SK-N-SH (cell line): ENCODE results near the gene CRYGC. TPM values are rescaled to one million over a fixed set of nuclear protein-coding genes. Genes with fewer than 3 reads are reported as not detected.
A peak's percentile ranks its signal among the peaks of the same experiment; 100 is the strongest.

Experiments
- CTCF ChIA-PET: fragments of 300-600, 350-600 bp; formaldehyde crosslinking; extraction: SDS; loops from one replicate; lab custom pipeline; 2021; lab: Yijun Ruan, JAX
- POLR2A ChIA-PET: fragments of 350-600 bp; sonication (Branson Sonifier 250); formaldehyde crosslinking; extraction: SDS; loops from one replicate; lab custom pipeline; 2020; ENCODE audit warnings: antibody characterized with exemption, inconsistent platforms; lab: Yijun Ruan, JAX
- DNase-seq: peaks from one replicate; pipeline ENCODE4 v3.0.0; 2012
- H2AFZ ChIP-seq: fragments of 200-600 bp; sonication (generic); 2 replicates; pipeline ENCODE4 v1.8.1; 2016; ENCODE audit warnings: antibody characterized with exemption, mild to moderate bottlenecking, low read depth
- H3F3A ChIP-seq: fragments of 200-600 bp; sonication (generic); replicated peaks from 2 replicates; pipeline ENCODE3; 2016; ENCODE audit warnings: antibody characterized with exemption, mild to moderate bottlenecking; ENCODE audit not compliant: insufficient read depth
- H3K27ac ChIP-seq, 2 experiments: fragments of 200-500 bp in 1 of 2; fragments of 200-600 bp in 1 of 2; sonication (Bioruptor generic) in 1 of 2; sonication (generic), shearing (Covaris generic) in 1 of 2; 2 replicates each; pipeline versions ENCODE4 v1.5.1 to v1.6.1; 2014 to 2016; ENCODE audit warnings: low read depth in 2 of 2, inconsistent platforms in 1 of 2, low read length in 1 of 2, mild to moderate bottlenecking in 1 of 2, mixed read lengths in 1 of 2
- H3K27me3 ChIP-seq: fragments of 200-600 bp; sonication (generic), shearing (Covaris generic); 2 replicates; pipeline ENCODE4 v1.6.1; 2016; ENCODE audit warnings: mixed run types; ENCODE audit not compliant: insufficient read depth
- H3K36me3 ChIP-seq, 2 experiments: fragments of 200-500 bp in 1 of 2; fragments of 200-600 bp in 1 of 2; sonication (Bioruptor generic) in 1 of 2; sonication (generic) in 1 of 2; replicated peaks in 1 of 2; 2 replicates each; pipeline versions ENCODE3 to v1.5.1; 2014 to 2016; ENCODE audit warnings: low read length in 1 of 2, mild to moderate bottlenecking in 1 of 2; ENCODE audit not compliant: insufficient read depth in 2 of 2, control insufficient read depth in 1 of 2
- H3K4me1 ChIP-seq, 2 experiments: fragments of 200-500 bp in 1 of 2; fragments of 200-600 bp in 1 of 2; sonication (Bioruptor generic) in 1 of 2; sonication (generic), shearing (Covaris generic) in 1 of 2; 2 replicates each; pipeline versions ENCODE4 v1.5.1 to v1.6.1; 2014 to 2016; ENCODE audit warnings: low read depth in 1 of 2, low read length in 1 of 2, mixed run types in 1 of 2; ENCODE audit not compliant: insufficient read depth in 2 of 2, control insufficient read depth in 1 of 2
- H3K4me2 ChIP-seq: fragments of 200-600 bp; sonication (generic), shearing (Covaris generic); 2 replicates; pipeline ENCODE4 v1.6.1; 2017; ENCODE audit warnings: mixed run types
- H3K4me3 ChIP-seq, 2 experiments: fragments of 200-500 bp in 1 of 2; fragments of 200-600 bp in 1 of 2; sonication (Bioruptor generic) in 1 of 2; sonication (generic), shearing (Covaris generic) in 1 of 2; 2 replicates each; pipeline versions ENCODE4 v1.5.1 to v1.8.1; 2014 to 2016; ENCODE audit warnings: low read depth in 2 of 2, inconsistent platforms in 1 of 2, low read length in 1 of 2, mild to moderate bottlenecking in 1 of 2, mixed read lengths in 1 of 2, moderate library complexity in 1 of 2
- H3K79me2 ChIP-seq: fragments of 200-600 bp; sonication (generic); 2 replicates; pipeline ENCODE4 v1.8.1; 2017; ENCODE audit warnings: mild to moderate bottlenecking; ENCODE audit not compliant: insufficient read depth
- H3K9ac ChIP-seq: fragments of 200-600 bp; sonication (generic); 2 replicates; pipeline ENCODE4 v1.6.1; 2017; ENCODE audit warnings: mixed run types
- H3K9me2 ChIP-seq: fragments of 200-600 bp; sonication (generic); 2 replicates; pipeline ENCODE4 v1.6.1; 2017; ENCODE audit warnings: mixed run types
- H3K9me3 ChIP-seq: fragments of 200-600 bp; sonication (generic); 2 replicates; pipeline ENCODE4 v1.6.1; 2017; ENCODE audit warnings: mixed run types, mild to moderate bottlenecking, moderate library complexity
- H4K20me1 ChIP-seq: fragments of 200-600 bp; sonication (generic); 2 replicates; pipeline ENCODE4 v1.6.1; 2017; ENCODE audit warnings: mild to moderate bottlenecking, mixed run types; ENCODE audit not compliant: insufficient read depth
- CHD2 ChIP-seq: fragments of 150-350 bp; IDR thresholded peaks from 2 replicates; pipeline ENCODE4 v1.6.1; 2018; ENCODE audit warnings: low read length; ENCODE audit not compliant: partially characterized antibody
- CTCF ChIP-seq: fragments of 200-600 bp; sonication (generic); IDR thresholded peaks from 2 replicates; pipeline ENCODE4 v1.6.1; 2017; ENCODE audit warnings: antibody characterized with exemption, mild to moderate bottlenecking, moderate library complexity
- EP300 ChIP-seq, 2 experiments: IDR thresholded peaks; 2 replicates each; pipeline versions ENCODE4 v1.4.0 to v1.6.1; 2012; ENCODE audit warnings: borderline replicate concordance in 1 of 2, low read depth in 1 of 2, low read length in 1 of 2
- GATA2 ChIP-seq: sonication (generic); formaldehyde crosslinking; IDR thresholded peaks from 2 replicates; pipeline ENCODE4 v1.5.0; 2020; ENCODE audit warnings: mild to moderate bottlenecking, missing genetic modification reagents
- NFIC ChIP-seq: IDR thresholded peaks from 2 replicates; pipeline ENCODE4 v1.4.0; 2012; ENCODE audit warnings: borderline replicate concordance
- PBX3 ChIP-seq: IDR thresholded peaks from 2 replicates; pipeline ENCODE4; 2012
- RAD21 ChIP-seq: IDR thresholded peaks from 2 replicates; pipeline ENCODE4 v1.6.1; 2012; ENCODE audit warnings: mild to moderate bottlenecking, low read length
- RCOR1 ChIP-seq: fragments of 150-350 bp; IDR thresholded peaks from 2 replicates; pipeline ENCODE4 v1.6.1; 2017; ENCODE audit warnings: antibody characterized with exemption, low read length
- RXRA ChIP-seq: IDR thresholded peaks from 2 replicates; pipeline ENCODE4 v1.4.0; 2012; ENCODE audit warnings: low read depth, mild to moderate bottlenecking, borderline replicate concordance
- ZBTB33 ChIP-seq: IDR thresholded peaks from 2 replicates; pipeline ENCODE4 v1.4.0; 2012; ENCODE audit warnings: low read depth, borderline replicate concordance
- WGBS: methylation state at CpG from one replicate; pipeline ENCODE4 v1.1.6; 2017; ENCODE audit warnings: low lambda C conversion rate; 5-methylcytosine and 5-hydroxymethylcytosine counted together
- polyA plus RNA-seq, 3 experiments: library from polyadenylated mRNA; depleted of rRNA; stranded (reverse); fragments of >200 nt; gene quantifications; 2 replicates each; pipeline ENCODE4 v1.2.3, GENCODE V29; 2012

Gene CRYGC
- polyA plus RNA-seq, 1 of the 3 experiments (the other 2 are of a cell fraction) = 0.31 TPM

GRCh38 chr2:208142925-208143799 lies 13.5 kb upstream of the CRYGC start:
- H3K36me3 ChIP-seq = no peaks in the 10 kb centered on the region
- no peaks in the 10 kb centered on the region for H3K9me3 ChIP-seq
- 80% methylated on average over 14 of the region's 14 CpGs for WGBS
- H3K79me2 ChIP-seq = no peaks in the 10 kb centered on the region
- peak overlapping the region in 1 of 2 experiments; percentile 81; a peak in 2 of 4 replicates for H3K27ac ChIP-seq
- CTCF ChIA-PET = interaction anchor here (0.6 to 3.0 kb wide), 6 partner anchors 12 to 148 kb away, joined by 3 to 22 read pairs (median 3); partner anchors contain the start of gene IDH1
- H3K4me3 ChIP-seq = no peak overlapping the region
- H3F3A ChIP-seq = no peaks in the 10 kb centered on the region
- POLR2A ChIA-PET = no interaction called here
- DNase-seq = no peak
- peaks cover 6 to 8% of the 10 kb centered on the region in 2 experiments; a peak in 3 of 4 replicates for H3K4me1 ChIP-seq
- peak overlapping the region; percentile 28; the same call in 1 of the 2 replicates for H3K4me2 ChIP-seq
- H4K20me1 ChIP-seq = no peaks in the 10 kb centered on the region
- TF ChIP-seq GATA2 (CRISPR knock-in tag) (no peak), ZBTB33 (no peak), CTCF (no peak), RXRA (no peak), RAD21 (no peak), NFIC (no peak), CHD2 (no peak), PBX3 (no peak), EP300 (IDR thresholded peaks at IDR 0.05; ENCODE audit: borderline replicate concordance in 1 of 2, low read depth in 1 of 2, low read length in 1 of 2) (no peak), RCOR1 (no peak)
- TF ChIP-seq, all 33 proteins: peak for 0
- Histone ChIP-seq H3K9me2 (no peaks in the 10 kb centered on the region), H2AFZ (0 out of 2 replicates have a peak overlapping the region, but pooled peaks have one; percentile 41), H3K9ac (no peak overlapping the region), H3K27me3 (no peaks in the 10 kb centered on the region)
